ENCODE results near the gene RBM19.

The RBM19 gene

GRCh38 chr12:113870035-113870434, 96.1 kb downstream of the RBM19 start:
- no peak overlapping the region for H3K27ac ChIP-seq
- H3K27me3 ChIP-seq (ENCODE audit: insufficient read depth, low read depth, severe bottlenecking): no peaks in the 10 kb centered on the region
- no peak for DNase-seq
- no peaks in the 10 kb centered on the region; the same call in 1 of the 2 replicates for H3K36me3 ChIP-seq
- H3K4me3 ChIP-seq (ENCODE audit: low read depth, low read length): no peak overlapping the region
- no peak for TF ChIP-seq CTCF (IDR thresholded peaks at IDR 0.05; ENCODE audit: low read depth, low read length)
- H3K9me3 ChIP-seq (ENCODE audit: severe bottlenecking): no peaks in the 10 kb centered on the region

GRCh38 chr12:113868365-113868764, 97.8 kb downstream of the RBM19 start:
- Histone ChIP-seq H3K27ac (no peak overlapping the region), H3K9me3 (ENCODE audit: severe bottlenecking) (no peaks in the 10 kb centered on the region), H3K36me3 (no peaks in the 10 kb centered on the region), H3K4me3 (ENCODE audit: low read depth, low read length) (no peak overlapping the region), H3K27me3 (ENCODE audit: insufficient read depth, low read depth, severe bottlenecking) (no peaks in the 10 kb centered on the region)
- DNase-seq: no peak
- TF ChIP-seq CTCF (IDR thresholded peaks at IDR 0.05; ENCODE audit: low read depth, low read length): no peak

- peak; percentile 57 for TF ChIP-seq CTCF (IDR thresholded peaks at IDR 0.05; ENCODE audit: low read depth, low read length)
- H3K36me3 ChIP-seq: no peaks in the 10 kb centered on the region
Measured at GRCh38 chr12:113867258-113867657, 98.9 kb downstream of the RBM19 start.

GRCh38 chr12:113866496-113866895, 99.6 kb downstream of the RBM19 start:
- Histone ChIP-seq H3K27ac (no peak overlapping the region), H3K36me3 (no peaks in the 10 kb centered on the region), H3K27me3 (ENCODE audit: insufficient read depth, low read depth, severe bottlenecking) (no peaks in the 10 kb centered on the region), H3K9me3 (ENCODE audit: severe bottlenecking) (no peaks in the 10 kb centered on the region), H3K4me3 (ENCODE audit: low read depth, low read length) (no peak overlapping the region)
- no peak for TF ChIP-seq CTCF (IDR thresholded peaks at IDR 0.05; ENCODE audit: low read depth, low read length)
- DNase-seq: no peak

More at GRCh38 chr12:113867258-113867657, 98.9 kb downstream of the RBM19 start:
- Histone ChIP-seq H3K27ac (no peak overlapping the region), H3K4me3 (ENCODE audit: low read depth, low read length) (no peak overlapping the region), H3K9me3 (ENCODE audit: severe bottlenecking) (no peaks in the 10 kb centered on the region), H3K27me3 (ENCODE audit: insufficient read depth, low read depth, severe bottlenecking) (no peaks in the 10 kb centered on the region)
- DNase-seq: peak; percentile 55

GRCh38 chr12:113863455-113863845, 102.7 kb downstream of the RBM19 start:
- no peak for DNase-seq
- Histone ChIP-seq H3K4me3 (ENCODE audit: low read depth, low read length) (no peak overlapping the region), H3K9me3 (ENCODE audit: severe bottlenecking) (no peaks in the 10 kb centered on the region), H3K27ac (no peak overlapping the region), H3K27me3 (ENCODE audit: insufficient read depth, low read depth, severe bottlenecking) (no peaks in the 10 kb centered on the region), H3K36me3 (no peaks in the 10 kb centered on the region)
- TF ChIP-seq CTCF (IDR thresholded peaks at IDR 0.05; ENCODE audit: low read depth, low read length): no peak
